ENCODE data around the gene GPALPP1.
A peak's percentile ranks its signal among the peaks of the same experiment; 100 is the strongest.
"Not testable (repeated sequence)": the region's sequence is repeated elsewhere in the genome, so short reads cannot be mapped to it uniquely, and the experiment has no call there.

Gene GPALPP1, protein sequence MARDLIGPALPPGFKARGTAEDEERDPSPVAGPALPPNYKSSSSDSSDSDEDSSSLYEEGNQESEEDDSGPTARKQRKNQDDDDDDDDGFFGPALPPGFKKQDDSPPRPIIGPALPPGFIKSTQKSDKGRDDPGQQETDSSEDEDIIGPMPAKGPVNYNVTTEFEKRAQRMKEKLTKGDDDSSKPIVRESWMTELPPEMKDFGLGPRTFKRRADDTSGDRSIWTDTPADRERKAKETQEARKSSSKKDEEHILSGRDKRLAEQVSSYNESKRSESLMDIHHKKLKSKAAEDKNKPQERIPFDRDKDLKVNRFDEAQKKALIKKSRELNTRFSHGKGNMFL

GRCh38 chr13:44989071-44989889 is at the start of gene GPALPP1, which contains the start of gene NUFIP1:
Gene GPALPP1 (plus strand): TSS chr13:44989538. CDS start chr13:44989655, 117 bp downstream.
Gene NUFIP1 (minus strand): TSS chr13:44989471. CDS start chr13:44989436, 35 bp downstream.
- peak; percentile 77 to 96 (median 96) for DNase-seq (ENCODE audit: low read depth in 2 of 3, low spot score in 2 of 3)

DNA sequence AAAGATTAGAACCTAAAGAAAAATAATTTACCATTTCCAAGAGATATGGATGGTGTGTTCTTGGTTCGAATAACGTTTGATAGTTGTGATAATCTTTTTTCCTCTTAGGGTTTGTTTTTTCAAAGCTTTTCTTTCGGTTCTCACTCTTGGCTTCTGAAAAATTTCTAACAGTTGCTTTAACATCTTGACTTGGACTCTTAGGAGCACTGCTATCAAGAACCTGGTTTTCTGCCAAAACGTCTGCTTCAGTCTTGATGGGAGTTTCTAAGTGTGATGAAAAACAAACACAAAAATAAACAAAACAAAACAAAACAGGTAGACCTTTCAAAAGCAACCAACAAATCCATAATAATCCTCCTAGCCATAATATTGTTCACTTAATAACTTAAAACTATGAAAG is 45.9 kb upstream of the GPALPP1 start:
- DNase-seq (ENCODE audit: low read depth in 2 of 3, low spot score in 2 of 3), result not testable (repeated sequence)

- DNase-seq (ENCODE audit: low read depth in 2 of 3, low spot score in 2 of 3), result no peak
These were observed 38.2 kb upstream of the GPALPP1 start for GRCh38 chr13:44951184-44951583.

GRCh38 chr13:44952671-44953070 is 36.7 kb upstream of the GPALPP1 start:
- DNase-seq (ENCODE audit: low read depth in 2 of 3, low spot score in 2 of 3), result no peak

DNA sequence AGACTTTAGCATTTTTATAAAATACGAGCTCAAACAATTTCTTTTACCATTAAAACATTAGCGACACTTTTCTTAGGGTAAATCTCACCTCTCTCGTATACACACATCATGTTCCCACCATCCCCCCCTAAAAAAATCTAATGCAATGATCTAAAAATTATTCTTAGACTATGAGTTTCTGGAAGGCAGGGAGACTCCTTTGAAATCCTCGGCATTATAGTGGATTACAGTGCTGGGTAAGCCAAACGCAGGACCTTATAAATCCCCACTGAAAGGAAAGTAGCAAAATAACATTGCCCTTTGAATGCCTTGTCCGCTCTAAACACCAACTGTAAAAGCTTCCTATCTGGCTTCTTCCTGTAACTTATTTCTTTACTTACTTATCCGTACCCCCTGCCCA is 35.1 kb upstream of the GPALPP1 start:
- DNase-seq (ENCODE audit: low read depth in 2 of 3, low spot score in 2 of 3), result no peak

DNA sequence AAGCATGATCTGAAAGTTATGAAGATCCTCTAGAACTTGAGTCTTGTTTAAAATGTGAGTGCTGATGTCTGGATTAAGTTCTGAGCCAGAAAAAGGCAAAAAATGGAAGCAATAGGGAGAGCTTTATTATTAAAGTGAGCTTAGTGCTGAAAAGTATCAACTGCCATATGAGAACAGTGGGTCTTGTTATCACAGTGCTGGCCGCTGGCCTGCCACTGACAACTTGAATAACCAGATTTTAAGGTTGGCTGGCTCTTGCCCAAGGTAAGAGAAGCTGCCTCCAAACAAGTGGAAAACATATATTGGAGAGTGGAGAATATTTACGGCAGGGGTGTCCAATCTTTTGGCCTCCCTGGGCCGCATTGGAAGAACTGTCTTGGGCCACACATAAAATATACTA is 33.9 kb upstream of the GPALPP1 start:
- no peak for DNase-seq (ENCODE audit: low read depth in 2 of 3, low spot score in 2 of 3)

- DNase-seq (ENCODE audit: low read depth in 2 of 3, low spot score in 2 of 3), result no peak
These were observed 27.3 kb upstream of the GPALPP1 start for GRCh38 chr13:44961997-44962396.

GRCh38 chr13:44967704-44968433 is 21.5 kb upstream of the GPALPP1 start:
- DNase-seq (ENCODE audit: low read depth in 2 of 3, low spot score in 2 of 3), result no peak

GRCh38 chr13:44968434-44968815 is 20.9 kb upstream of the GPALPP1 start:
- no peak for DNase-seq (ENCODE audit: low read depth in 2 of 3, low spot score in 2 of 3)

GRCh38 chr13:44969551-44970484 is 19.5 kb upstream of the GPALPP1 start:
- DNase-seq (ENCODE audit: low read depth in 2 of 3, low spot score in 2 of 3), result no peak

DNA sequence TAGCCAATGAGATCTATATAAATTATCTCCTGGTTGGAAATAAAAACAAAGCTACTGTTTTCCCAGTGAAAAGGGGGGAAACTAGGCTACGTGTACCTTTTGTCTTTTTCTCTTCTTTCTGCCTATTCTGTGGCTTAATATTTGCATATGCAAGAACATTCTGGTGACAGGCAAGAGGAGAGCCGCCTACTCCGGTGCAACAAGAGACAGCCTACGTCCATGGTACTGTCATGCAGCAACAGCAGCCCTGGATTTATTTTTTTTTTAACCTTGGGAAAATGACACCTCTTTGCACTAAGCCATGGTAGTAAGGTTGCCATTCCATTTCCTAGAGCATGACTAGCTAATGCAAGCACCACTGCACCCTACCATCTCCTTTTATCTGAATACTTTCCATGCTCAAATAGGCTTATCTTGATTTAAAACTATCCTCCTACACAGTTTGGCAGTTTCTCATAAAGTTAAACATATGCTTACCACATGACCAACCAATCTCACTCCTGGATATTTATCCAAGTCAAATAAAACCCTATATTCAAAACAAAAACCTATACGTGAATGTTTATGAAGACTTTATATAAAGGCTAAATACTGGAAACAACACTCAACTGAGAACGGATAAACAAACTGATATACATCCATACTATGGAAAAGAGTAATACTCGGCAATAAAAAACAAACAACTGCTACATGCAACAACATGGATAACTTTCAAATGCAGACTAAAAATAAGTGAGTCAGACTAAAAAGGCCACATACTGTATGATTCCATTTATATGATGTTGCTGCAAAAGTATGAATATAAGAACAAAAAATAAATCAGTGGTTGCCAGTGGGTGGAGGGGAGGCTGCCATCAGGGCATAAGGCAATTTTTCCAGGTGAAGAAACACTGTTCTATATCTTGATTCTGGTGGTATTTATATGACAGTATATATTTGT is 17.4 kb upstream of the GPALPP1 start:
- DNase-seq (ENCODE audit: low read depth in 2 of 3, low spot score in 2 of 3), result no peak

DNA sequence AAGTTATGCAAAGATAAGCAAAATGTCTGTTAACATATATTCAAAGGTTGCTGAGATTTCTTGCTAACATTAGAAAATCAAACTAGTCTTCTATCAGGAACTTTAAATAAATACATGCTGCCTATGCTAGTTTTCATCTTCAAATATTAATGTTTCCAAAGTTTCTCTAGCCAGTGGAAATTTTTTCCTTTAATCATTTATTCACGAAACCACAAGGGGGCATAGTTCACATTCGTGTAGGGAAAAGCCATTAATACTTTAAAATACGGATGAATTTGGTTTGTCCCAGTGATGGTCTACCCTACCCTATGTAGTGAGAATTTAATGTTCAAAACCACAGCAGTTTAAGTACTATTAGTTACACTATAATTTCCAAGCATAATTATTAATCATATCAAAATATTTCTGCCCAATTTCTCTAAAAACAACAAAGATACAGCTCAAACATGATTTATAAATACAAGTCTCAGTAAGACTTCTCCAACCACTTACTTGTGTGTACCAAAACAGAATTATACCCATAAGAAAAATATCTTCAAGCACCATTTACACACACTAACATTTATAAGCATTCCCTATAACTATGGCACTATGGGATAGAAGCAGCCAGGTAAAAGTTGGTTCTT is 16.3 kb upstream of the GPALPP1 start:
- DNase-seq (ENCODE audit: low read depth in 2 of 3, low spot score in 2 of 3), result no peak

- no peak for DNase-seq (ENCODE audit: low read depth in 2 of 3, low spot score in 2 of 3)
These were observed 15.1 kb upstream of the GPALPP1 start for GRCh38 chr13:44974056-44974793.

GRCh38 chr13:44976196-44976595 is 13.1 kb upstream of the GPALPP1 start:
- no peak for DNase-seq (ENCODE audit: low read depth in 2 of 3, low spot score in 2 of 3)

DNA sequence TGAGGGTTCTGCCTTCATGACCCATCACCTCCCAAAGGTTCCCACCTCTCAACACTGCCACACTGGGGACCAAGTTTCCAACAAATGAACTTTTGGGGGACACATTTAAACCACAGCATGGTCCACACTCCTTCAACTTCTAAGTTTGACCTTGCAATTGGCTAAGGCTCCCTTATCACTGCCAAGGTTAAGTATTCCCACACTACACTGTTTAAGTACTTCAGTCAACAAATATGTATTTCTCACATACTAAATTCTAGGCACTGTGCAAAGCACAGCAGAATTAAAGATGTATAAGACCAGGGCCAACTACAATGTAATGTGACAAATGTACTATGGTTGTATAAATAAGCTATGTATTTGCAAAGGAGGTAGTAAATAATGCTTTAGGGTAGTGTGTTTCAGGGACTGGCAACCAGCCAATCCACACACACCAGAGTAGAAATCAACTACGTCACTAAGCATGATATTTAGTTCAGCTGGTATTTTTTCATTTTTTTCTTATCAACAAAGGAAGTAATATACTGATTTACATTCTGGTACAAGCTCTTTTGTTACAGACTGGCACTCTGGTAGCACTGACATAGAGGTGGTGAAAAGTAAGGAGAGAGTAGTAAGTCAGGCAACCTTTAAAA is 12.3 kb upstream of the GPALPP1 start:
- DNase-seq (ENCODE audit: low read depth in 2 of 3, low spot score in 2 of 3), result no peak

DNA sequence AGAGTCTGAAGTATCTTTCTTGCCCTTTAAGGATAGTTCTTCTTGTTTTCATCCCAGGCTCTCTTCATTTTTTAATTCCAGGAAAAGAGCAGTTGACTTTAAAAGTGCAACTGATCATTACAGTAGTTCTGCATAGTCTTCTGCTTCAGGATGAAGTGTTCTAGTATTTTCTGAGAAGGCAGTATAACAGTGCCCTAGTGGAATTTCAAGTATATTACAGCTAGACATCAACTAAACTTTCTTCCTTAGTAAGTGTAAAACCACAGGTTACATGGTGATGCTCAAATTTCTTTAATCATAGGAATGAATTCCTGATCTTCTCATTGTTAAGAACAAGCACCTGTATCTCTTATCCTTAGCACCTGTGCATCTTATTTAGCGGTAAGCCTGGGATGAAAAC is 11.0 kb upstream of the GPALPP1 start:
- DNase-seq (ENCODE audit: low read depth in 2 of 3, low spot score in 2 of 3), result no peak

- DNase-seq (ENCODE audit: low read depth in 2 of 3, low spot score in 2 of 3), result no peak
These were observed 603 bp downstream of the GPALPP1 start for GRCh38 chr13:44989941-44990340.

GRCh38 chr13:45003417-45003816 is 14.1 kb downstream of the GPALPP1 start:
- no peak for DNase-seq (ENCODE audit: low read depth in 2 of 3, low spot score in 2 of 3)

Data from activated CD8-positive, alpha-beta memory T cell treated with anti-CD3 and anti-CD28 coated beads for 48 hours (primary cell).